K562 (cell line): ENCODE measurements around the gene ZNF521. TPM values are rescaled to one million over a fixed set of nuclear protein-coding genes. Genes with fewer than 3 reads are reported as not detected.

Experiments
- ATAC-seq: fragments of 200-7000 bp; cut with Tn5 transposase; 3 replicates; pipeline ENCODE4 v1.9.1; 2020; ENCODE audit warnings: moderate library complexity
- BruUV-seq: library from RNA; stranded (reverse); fragments of 400-500 nt; replicated peaks from 2 replicates; lab custom pipeline; 2021; lab: Mats Ljungman, UMichigan
- CTCF ChIA-PET: fragments of 300-600 bp; formaldehyde crosslinking; extraction: SDS; loops from one replicate; lab custom pipeline; 2021; ENCODE audit warnings: low intra/inter-chr PET ratio; lab: Yijun Ruan, JAX
- POLR2A ChIA-PET: fragments of 300-600, 350-650 bp; sonication (Branson Sonifier 250); formaldehyde crosslinking; extraction: SDS; loops from one replicate; lab custom pipeline; 2021; ENCODE audit warnings: antibody characterized with exemption, inconsistent platforms; lab: Yijun Ruan, JAX
- DNase-seq, 4 experiments: peaks; one replicate each; pipeline versions ENCODE4 v3.0.0 to v3.0.0-alpha.2; 2011 to 2018; ENCODE audit warnings: low spot score in 3 of 4, mixed read lengths in 3 of 4; ENCODE audit errors: extremely low read depth in 1 of 4
- FAIRE-seq: peaks from 2 replicates; lab custom pipeline; 2011; peaks lifted over from hg19 to GRCh38; lab: Jason Lieb, UNC
- H2AFZ ChIP-seq: 2 replicates; pipeline ENCODE4 v1.6.0; 2011; ENCODE audit warnings: low read depth, low read length, control low read depth, inconsistent platforms
- H3K27ac ChIP-seq: fragments of 200-600 bp; 3 replicates; pipeline ENCODE4 v1.8.0; 2011; ENCODE audit warnings: low read depth, mild to moderate bottlenecking, control low read depth, inconsistent platforms, low read length, moderate library complexity, mixed read lengths; ENCODE audit errors: extremely low read depth
- H3K27me3 ChIP-seq, 2 experiments: fragments of 300-600 bp in 1 of 2; 2 replicates in 1 of 2; 3 replicates in 1 of 2; pipeline versions ENCODE4 v1.6.0 to v1.8.0; 2011; ENCODE audit warnings: inconsistent platforms in 2 of 2, low read length in 2 of 2, mild to moderate bottlenecking in 1 of 2, mixed read lengths in 1 of 2, moderate library complexity in 1 of 2; ENCODE audit not compliant: control insufficient read depth in 2 of 2, insufficient read depth in 2 of 2
- H3K36me3 ChIP-seq: fragments of 300-600 bp; 3 replicates; pipeline ENCODE4 v1.8.0; 2011; ENCODE audit warnings: mild to moderate bottlenecking, low read length, inconsistent platforms; ENCODE audit not compliant: control insufficient read depth, insufficient read depth
- H3K4me1 ChIP-seq, 2 experiments: fragments of 200-600 bp in 1 of 2; replicated peaks in 1 of 2; 2 replicates in 1 of 2; 3 replicates in 1 of 2; pipeline versions ENCODE4 v1.5.1 to v1.8.0; 2011; ENCODE audit warnings: inconsistent platforms in 2 of 2, low read length in 2 of 2, mild to moderate bottlenecking in 1 of 2, mixed read lengths in 1 of 2, moderate library complexity in 1 of 2; ENCODE audit not compliant: control insufficient read depth in 2 of 2, insufficient read depth in 2 of 2
- H3K4me2 ChIP-seq: 2 replicates; pipeline ENCODE4 v1.6.1; 2011; ENCODE audit warnings: low read length, control low read depth, inconsistent platforms, mixed read lengths; ENCODE audit not compliant: insufficient read depth
- H3K4me3 ChIP-seq: fragments of 200-600 bp; sonication (generic), shearing (Covaris generic); 2 replicates; pipeline ENCODE4 v1.5.1; 2016; ENCODE audit warnings: control low read depth, inconsistent platforms
- H3K79me2 ChIP-seq: fragments of 200-600 bp; 3 replicates; pipeline ENCODE4 v1.8.0; 2011; ENCODE audit warnings: low read length, inconsistent platforms; ENCODE audit not compliant: control insufficient read depth, insufficient read depth
- H3K9ac ChIP-seq, 2 experiments: 2 replicates each; pipeline versions ENCODE4 v1.6.0 to v1.6.1; 2011; ENCODE audit warnings: low read depth in 2 of 2, low read length in 2 of 2, control low read depth in 1 of 2, inconsistent platforms in 1 of 2, mild to moderate bottlenecking in 1 of 2, mixed read lengths in 1 of 2; ENCODE audit not compliant: insufficient read depth in 1 of 2
- H3K9me1 ChIP-seq: one replicate; pipeline ENCODE4 v1.6.0; 2011; ENCODE audit warnings: inconsistent platforms, mild to moderate bottlenecking, low read length, moderate library complexity; ENCODE audit not compliant: control insufficient read depth, insufficient read depth
- H3K9me3 ChIP-seq: replicated peaks from 2 replicates; pipeline ENCODE4 v1.5.1; 2011; ENCODE audit warnings: low read depth, low read length, inconsistent platforms; ENCODE audit not compliant: control insufficient read depth, insufficient read depth
- H4K20me1 ChIP-seq: replicated peaks from 2 replicates; pipeline ENCODE4 v1.6.1; 2011; ENCODE audit warnings: low read length, inconsistent platforms, mixed read lengths; ENCODE audit not compliant: control insufficient read depth, insufficient read depth
- ADNP ChIP-seq: fragments of 200-800 bp; sonication (Bioruptor generic); IDR thresholded peaks from 2 replicates; pipeline ENCODE4 v1.6.1; 2016; ENCODE audit warnings: missing genetic modification characterization, missing compliant biosample characterization
- DDX20 ChIP-seq: fragments of 450-650 bp; IDR thresholded peaks from 2 replicates; pipeline ENCODE4 v1.6.1; 2016; ENCODE audit warnings: missing genetic modification characterization, low read depth, mild to moderate bottlenecking, missing compliant biosample characterization, moderate library complexity
- RNF2 ChIP-seq: sonication (generic); IDR thresholded peaks from 2 replicates; pipeline ENCODE4 v1.6.1; 2016
- SAP30 ChIP-seq: fragments of 200-600 bp; sonication (generic); IDR thresholded peaks from 2 replicates; pipeline ENCODE4 v1.6.1; 2012; ENCODE audit warnings: borderline replicate concordance, low read depth, mild to moderate bottlenecking, moderate library complexity, low read length, control low read depth, inconsistent platforms; ENCODE audit not compliant: insufficient read depth, poor library complexity, severe bottlenecking
- ZBTB1 ChIP-seq: sonication (generic); formaldehyde crosslinking; IDR thresholded peaks from 2 replicates; pipeline ENCODE4 v1.8.1; 2023; ENCODE audit warnings: missing genetic modification reagents, low read depth, mild to moderate bottlenecking, borderline replicate concordance
- WGBS: fragments of 100-300 bp; shearing (Covaris generic); methylation state at CpG from one replicate; pipeline ENCODE4 v1.1.6; 2016; ENCODE audit warnings: low coverage, mixed read lengths; ENCODE audit not compliant: insufficient coverage; ENCODE audit errors: missing lambda C conversion rate; 5-methylcytosine and 5-hydroxymethylcytosine counted together
- in situ Hi-C: fragments of 300-500 bp; cut with MboI; formaldehyde crosslinking; loops from 4 replicates; pipeline ENCODE4 v1.15.0; 2018; ENCODE audit warnings: inconsistent platforms, mixed read lengths
- intact Hi-C: fragments of 100-400 bp; cut with micrococcal nuclease; formaldehyde crosslinking; loops from 2 replicates; pipeline ENCODE4 v1.14.2; 2022
- polyA plus RNA-seq, 8 experiments: library from polyadenylated mRNA; depleted of rRNA in 4 of 8; stranded (reverse) in 5 of 8; unstranded in 3 of 8; fragments of >200 nt; fragmentation: Nextera tagmentation in 2 of 8; fragmentation: Illumina TruSeq in 1 of 8; extraction: Ambion mirVana in 2 of 8; extraction: Trizol in 1 of 8; gene quantifications; 2 replicates each; pipeline versions ENCODE4 v1.2.1 to v1.2.3, GENCODE V29; 2011 to 2014; ENCODE audit warnings: inconsistent platforms in 1 of 8, missing spikeins in 1 of 8
- total RNA-seq, 7 experiments: library from RNA; depleted of rRNA in 6 of 7; stranded (reverse); fragments of >200 nt in 6 of 7; fragmentation: Illumina TruSeq in 2 of 7; extraction: Trizol in 2 of 7; gene quantifications; 2 replicates each; pipeline versions ENCODE4 v1.2.1 to v1.2.3, GENCODE V29; 2011 to 2021; ENCODE audit warnings: low replicate concordance in 1 of 7
- TF ChIP-seq, protein P1 (sequence below): fragments of 450-650 bp; IDR thresholded peaks from 2 replicates; pipeline ENCODE4 v1.6.1; 2016; ENCODE audit warnings: missing biosample characterization, missing genetic modification characterization

Gene ZNF521
- total and polyA plus RNA-seq, 9 of the 15 experiments (the other 6 are each of a cell fraction or from before 2014, with no cell fraction given), result 1.2 to 5.8 (median 1.6) TPM

GRCh38 chr18:25279556-25279955 lies 72.4 kb downstream of the ZNF521 start:
- no peak for DNase-seq
- ChIA-PET CTCF (no interaction called here), POLR2A (no interaction called here)
- no peak for TF ChIP-seq ZBTB1 (CRISPR knock-in tag)
- no peak for TF ChIP-seq RNF2
- TF ChIP-seq, protein P1, sequence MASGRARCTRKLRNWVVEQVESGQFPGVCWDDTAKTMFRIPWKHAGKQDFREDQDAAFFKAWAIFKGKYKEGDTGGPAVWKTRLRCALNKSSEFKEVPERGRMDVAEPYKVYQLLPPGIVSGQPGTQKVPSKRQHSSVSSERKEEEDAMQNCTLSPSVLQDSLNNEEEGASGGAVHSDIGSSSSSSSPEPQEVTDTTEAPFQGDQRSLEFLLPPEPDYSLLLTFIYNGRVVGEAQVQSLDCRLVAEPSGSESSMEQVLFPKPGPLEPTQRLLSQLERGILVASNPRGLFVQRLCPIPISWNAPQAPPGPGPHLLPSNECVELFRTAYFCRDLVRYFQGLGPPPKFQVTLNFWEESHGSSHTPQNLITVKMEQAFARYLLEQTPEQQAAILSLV (tag), result no peak
- no peak for TF ChIP-seq DDX20 (tag)
- no peak for TF ChIP-seq SAP30
- no peak for TF ChIP-seq ADNP (tag)
- in situ Hi-C loops (no loop called here), intact Hi-C loops (no loop called here)
- no TSS peak for BruUV-seq
- no peak overlapping the region for H3K9ac ChIP-seq
- H3K4me1 ChIP-seq, result no peaks in the 10 kb centered on the region
- no peak overlapping the region for H2AFZ ChIP-seq
- no peak overlapping the region for H3K4me3 ChIP-seq
- no peaks in the 10 kb centered on the region for H4K20me1 ChIP-seq
- H3K27me3 ChIP-seq, result no peaks in the 10 kb centered on the region; a peak in 1 of 5 replicates
- no peak for ATAC-seq
- H3K27ac ChIP-seq, result no peak overlapping the region
- WGBS, result 2% methylated on average over 3 of the region's 3 CpGs
- H3K9me1 ChIP-seq, result no peaks in the 10 kb centered on the region
- no peaks in the 10 kb centered on the region for H3K79me2 ChIP-seq
- H3K9me3 ChIP-seq, result no peaks in the 10 kb centered on the region
- no peaks in the 10 kb centered on the region for H3K36me3 ChIP-seq
- FAIRE-seq, result no peak
- H3K4me2 ChIP-seq, result no peak overlapping the region
